BLaER1 treated with 17β-estradiol and CSF1 and Interleukin-3, amounts not matched to agents 10 nM and 100 nM (cell line): Measurements from ENCODE around the gene STK32C.

Experiments
- H3K27ac ChIP-seq, 11 experiments: shearing (Covaris generic); formaldehyde crosslinking; 2 replicates each; pipeline ENCODE4 v1.8.1; 2022
- H3K27me3 ChIP-seq, 11 experiments: shearing (Covaris generic); formaldehyde crosslinking; 2 replicates each; pipeline ENCODE4 v1.8.1; 2022
- H3K36me3 ChIP-seq, 11 experiments: shearing (Covaris generic); formaldehyde crosslinking; 2 replicates each; pipeline ENCODE4 v1.8.1; 2022
- H3K4me1 ChIP-seq, 10 experiments: shearing (Covaris generic); formaldehyde crosslinking; 2 replicates each; pipeline ENCODE4 v1.8.1; 2022
- H3K4me2 ChIP-seq, 11 experiments: shearing (Covaris generic); formaldehyde crosslinking; 2 replicates each; pipeline ENCODE4 v1.8.1; 2022
- H3K4me3 ChIP-seq, 10 experiments: shearing (Covaris generic); formaldehyde crosslinking; 2 replicates each; pipeline ENCODE4 v1.8.1; 2022
- H3K9ac ChIP-seq, 11 experiments: shearing (Covaris generic); formaldehyde crosslinking; 2 replicates each; pipeline ENCODE4 v1.8.1; 2022
- H3K9me3 ChIP-seq, 11 experiments: shearing (Covaris generic); formaldehyde crosslinking; replicated peaks in 1 of 11; 2 replicates each; pipeline ENCODE4 v1.8.1; 2022
- H4K20me1 ChIP-seq, 11 experiments: shearing (Covaris generic); formaldehyde crosslinking; 2 replicates each; pipeline ENCODE4 v1.8.1; 2022
- Cebpa-rat ChIP-seq, 11 experiments: shearing (Covaris generic); IDR thresholded peaks; 2 replicates each; pipeline ENCODE4 v1.8.1; 2022

STK32C gene

GRCh38 chr10:132243141-132243540 lies 64.6 kb downstream of the STK32C start:
- peaks cover 0 to 20% (median 0%) of the 10 kb centered on the region in 11 experiments; a peak in 4 of 22 replicates for H3K27me3 ChIP-seq
- H3K4me1 ChIP-seq: peaks cover 2 to 71% (median 29%) of the 10 kb centered on the region in 10 experiments
- H3K4me3 ChIP-seq: no peak overlapping the region
- no peaks in the 10 kb centered on the region for H3K9me3 ChIP-seq
- no peak for TF ChIP-seq Cebpa-rat (IDR thresholded peaks at IDR 0.05)
- no peak overlapping the region for H3K4me2 ChIP-seq
- H3K27ac ChIP-seq: no peak overlapping the region
- no peak overlapping the region for H3K9ac ChIP-seq
- H3K36me3 ChIP-seq: no peaks in the 10 kb centered on the region
- peaks cover 0 to 88% (median 7%) of the 10 kb centered on the region in 11 experiments; a peak in 13 of 22 replicates for H4K20me1 ChIP-seq

GRCh38 chr10:132242103-132242840 lies 65.5 kb downstream of the STK32C start:
- H4K20me1 ChIP-seq: peaks cover 0 to 88% (median 13%) of the 10 kb centered on the region in 11 experiments; a peak in 14 of 22 replicates
- H3K4me3 ChIP-seq: no peak overlapping the region
- H3K36me3 ChIP-seq: no peaks in the 10 kb centered on the region
- H3K4me2 ChIP-seq: peak overlapping the region in 2 of 11 experiments; percentile 8 to 11; a peak in 2 of 22 replicates
- no peaks in the 10 kb centered on the region for H3K9me3 ChIP-seq
- no peak overlapping the region for H3K9ac ChIP-seq
- peaks cover 11 to 71% (median 37%) of the 10 kb centered on the region in 10 experiments for H3K4me1 ChIP-seq
- peaks cover 0 to 28% (median 0%) of the 10 kb centered on the region in 11 experiments; a peak in 8 of 22 replicates for H3K27me3 ChIP-seq
- no peak for TF ChIP-seq Cebpa-rat (IDR thresholded peaks at IDR 0.05)
- H3K27ac ChIP-seq: no peak overlapping the region

DNA sequence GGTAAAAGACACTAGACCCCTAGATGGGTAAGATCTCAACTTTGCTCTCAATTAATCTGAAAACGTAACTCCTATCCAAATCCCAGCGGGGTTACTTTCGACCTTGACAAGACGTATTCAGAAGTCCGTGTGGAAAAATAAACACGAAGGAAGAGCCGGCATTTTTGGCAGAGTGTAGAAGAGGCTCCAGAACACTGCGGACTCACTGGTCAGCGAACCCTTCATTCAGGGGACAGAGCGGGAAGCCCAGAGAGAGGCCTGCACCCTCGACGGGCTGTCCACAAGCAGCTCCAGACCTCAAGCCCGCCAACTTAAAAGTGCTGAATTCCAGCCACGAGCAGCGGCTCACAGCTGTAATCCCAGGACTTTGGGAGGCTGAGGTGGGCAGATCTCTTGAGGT lies 66.3 kb downstream of the STK32C start:
- H3K4me2 ChIP-seq: no peak overlapping the region
- H3K9me3 ChIP-seq: no peaks in the 10 kb centered on the region
- TF ChIP-seq Cebpa-rat (IDR thresholded peaks at IDR 0.05): no peak
- no peak overlapping the region for H3K9ac ChIP-seq
- H3K27ac ChIP-seq: no peak overlapping the region
- peaks cover 0 to 36% (median 0%) of the 10 kb centered on the region in 11 experiments; a peak in 9 of 22 replicates for H3K27me3 ChIP-seq
- H3K4me1 ChIP-seq: peaks cover 18 to 72% (median 41%) of the 10 kb centered on the region in 10 experiments
- H3K4me3 ChIP-seq: no peak overlapping the region
- H3K36me3 ChIP-seq: no peaks in the 10 kb centered on the region
- peaks cover 0 to 88% (median 15%) of the 10 kb centered on the region in 11 experiments; a peak in 14 of 22 replicates for H4K20me1 ChIP-seq

DNA sequence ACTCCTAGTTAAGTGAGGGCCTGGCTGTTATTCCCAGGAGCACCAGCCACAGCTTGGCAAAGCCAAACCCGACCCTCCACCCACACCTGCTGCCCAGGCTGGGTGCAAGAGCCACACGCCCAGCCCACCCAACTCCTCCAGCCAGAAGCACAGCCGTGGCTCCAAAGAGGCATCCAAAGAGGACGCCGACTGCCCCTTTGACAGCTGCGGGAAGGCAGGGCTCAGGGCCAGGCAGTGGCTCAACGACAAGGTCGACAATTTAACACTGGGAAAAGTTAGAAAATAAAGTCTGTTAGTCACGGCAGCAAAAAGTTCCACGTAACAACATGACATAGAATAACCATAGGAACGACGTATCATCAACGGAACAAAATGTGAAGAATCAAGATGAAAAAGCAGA lies 66.7 kb downstream of the STK32C start:
- no peak for TF ChIP-seq Cebpa-rat (IDR thresholded peaks at IDR 0.05)
- peaks cover 23 to 76% (median 46%) of the 10 kb centered on the region in 10 experiments for H3K4me1 ChIP-seq

GRCh38 chr10:132240581-132240980 lies 67.2 kb downstream of the STK32C start:
- peaks cover 23 to 81% (median 51%) of the 10 kb centered on the region in 10 experiments for H3K4me1 ChIP-seq
- H3K27me3 ChIP-seq: peaks cover 0 to 45% (median 0%) of the 10 kb centered on the region in 11 experiments; a peak in 9 of 22 replicates
- no peak overlapping the region for H3K9ac ChIP-seq
- peak overlapping the region in 4 of 11 experiments; percentile 87 to 94 (median 88); a peak in 5 of 22 replicates for H3K4me2 ChIP-seq
- H4K20me1 ChIP-seq: peaks cover 0 to 89% (median 15%) of the 10 kb centered on the region in 11 experiments; a peak in 14 of 22 replicates
- no peak for TF ChIP-seq Cebpa-rat (IDR thresholded peaks at IDR 0.05)
- H3K36me3 ChIP-seq: no peaks in the 10 kb centered on the region
- H3K9me3 ChIP-seq: no peaks in the 10 kb centered on the region
- H3K4me3 ChIP-seq: no peak overlapping the region
- no peak overlapping the region for H3K27ac ChIP-seq

More for the DNA sequence above, 66.7 kb downstream of the STK32C start:
- no peak overlapping the region for H3K27ac ChIP-seq
- H3K9me3 ChIP-seq: no peaks in the 10 kb centered on the region
- no peak overlapping the region for H3K4me3 ChIP-seq
- peaks cover 0 to 88% (median 15%) of the 10 kb centered on the region in 11 experiments; a peak in 14 of 22 replicates for H4K20me1 ChIP-seq
- H3K4me2 ChIP-seq: no peak overlapping the region
- peaks cover 0 to 40% (median 0%) of the 10 kb centered on the region in 11 experiments; a peak in 9 of 22 replicates for H3K27me3 ChIP-seq
- H3K9ac ChIP-seq: no peak overlapping the region
- no peaks in the 10 kb centered on the region for H3K36me3 ChIP-seq

DNA sequence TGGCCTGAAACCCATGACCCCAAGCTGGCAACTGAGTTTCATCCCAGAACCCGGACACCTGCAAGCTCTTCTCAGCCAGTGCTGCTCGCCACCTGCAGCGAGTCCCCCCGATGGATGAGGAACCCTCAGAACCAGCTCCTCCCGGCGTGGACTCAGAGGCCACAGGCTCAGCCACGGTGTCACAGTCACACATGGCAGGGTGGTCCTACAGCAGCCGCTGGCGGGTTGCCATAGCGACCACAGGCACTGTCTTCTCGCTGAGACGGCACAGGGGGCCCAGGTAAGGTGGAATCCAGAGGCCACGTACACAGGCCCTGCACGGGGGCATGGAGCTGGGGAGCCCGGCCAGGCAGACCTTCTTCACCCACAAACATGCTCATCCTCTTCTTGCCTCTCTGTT lies 67.6 kb downstream of the STK32C start:
- Histone ChIP-seq H3K36me3 (no peaks in the 10 kb centered on the region), H3K9me3 (no peaks in the 10 kb centered on the region), H4K20me1 (peaks cover 0 to 86% (median 15%) of the 10 kb centered on the region in 11 experiments; a peak in 14 of 22 replicates), H3K27me3 (peaks cover 0 to 48% (median 0%) of the 10 kb centered on the region in 11 experiments; a peak in 9 of 22 replicates), H3K4me1 (peaks cover 23 to 86% (median 54%) of the 10 kb centered on the region in 10 experiments), H3K4me3 (no peak overlapping the region), H3K27ac (no peak overlapping the region), H3K9ac (no peak overlapping the region; a peak in 1 of 22 replicates), H3K4me2 (peak overlapping the region in 8 of 11 experiments; percentile 77 to 94 (median 88); a peak in 12 of 22 replicates)
- no peak for TF ChIP-seq Cebpa-rat (IDR thresholded peaks at IDR 0.05)

- Histone ChIP-seq H3K27ac (no peak overlapping the region), H3K4me3 (no peak overlapping the region), H4K20me1 (peaks cover 0 to 83% (median 15%) of the 10 kb centered on the region in 11 experiments; a peak in 14 of 22 replicates), H3K9me3 (no peaks in the 10 kb centered on the region), H3K27me3 (peaks cover 0 to 55% (median 0%) of the 10 kb centered on the region in 11 experiments; a peak in 9 of 22 replicates), H3K4me1 (peaks cover 23 to 90% (median 62%) of the 10 kb centered on the region in 10 experiments), H3K4me2 (peak overlapping the region in 8 of 11 experiments; percentile 77 to 94 (median 88); a peak in 15 of 22 replicates), H3K36me3 (no peaks in the 10 kb centered on the region), H3K9ac (peak overlapping the region in 2 of 11 experiments; percentile 5 to 31; a peak in 3 of 22 replicates)
- TF ChIP-seq Cebpa-rat (IDR thresholded peaks at IDR 0.05): no peak
Observed at GRCh38 chr10:132239126-132240031, 68.4 kb downstream of the STK32C start.

DNA sequence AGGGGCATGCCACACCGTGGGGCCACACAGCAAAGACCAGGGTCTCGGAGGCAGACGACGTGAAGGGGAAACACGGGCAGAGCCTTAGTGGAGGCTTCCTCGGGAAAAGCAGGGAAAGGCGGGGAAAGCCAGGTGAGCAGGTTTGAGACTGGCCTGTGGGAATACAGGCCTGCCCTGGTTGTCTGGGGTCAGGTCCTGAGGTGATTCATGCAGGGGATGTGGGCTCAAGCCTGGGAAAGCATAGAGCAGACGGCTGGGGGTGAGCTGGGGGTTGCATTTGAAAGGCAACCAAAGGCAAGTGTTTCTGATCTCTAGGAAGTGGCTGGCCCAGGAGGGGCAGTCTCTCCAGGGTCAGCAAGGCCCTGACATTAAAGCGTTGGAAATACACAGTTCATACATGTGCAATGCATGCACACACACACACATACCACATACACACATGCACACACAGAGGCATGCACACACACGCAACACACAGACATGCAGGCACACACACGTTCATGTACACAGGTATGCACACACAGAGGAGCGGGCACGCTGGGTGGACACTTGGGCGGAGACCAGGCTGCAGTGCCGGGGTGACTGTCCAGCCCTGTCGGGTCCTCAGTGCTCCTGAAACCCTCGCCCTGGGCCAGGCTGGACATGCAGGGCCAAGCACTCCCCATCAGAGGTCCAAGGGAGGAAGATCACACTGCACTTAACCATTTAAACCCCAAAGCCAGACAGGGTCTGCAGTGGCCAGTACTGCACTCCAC lies 69.2 kb downstream of the STK32C start:
- Histone ChIP-seq H3K27me3 (peaks cover 0 to 63% (median 0%) of the 10 kb centered on the region in 11 experiments; a peak in 9 of 22 replicates), H3K4me2 (peak overlapping the region; percentile 42 to 94 (median 87); a peak in 19 of 22 replicates), H3K9me3 (no peaks in the 10 kb centered on the region), H3K9ac (peak overlapping the region in 2 of 11 experiments; percentile 48 to 50; a peak in 1 of 22 replicates), H3K4me3 (no peak overlapping the region), H3K27ac (no peak overlapping the region), H3K4me1 (peaks cover 29 to 90% (median 68%) of the 10 kb centered on the region in 10 experiments), H3K36me3 (no peaks in the 10 kb centered on the region), H4K20me1 (peaks cover 0 to 83% (median 14%) of the 10 kb centered on the region in 11 experiments; a peak in 13 of 22 replicates)
- TF ChIP-seq Cebpa-rat (IDR thresholded peaks at IDR 0.05): no peak
